Kidney (tissue), 14 donors: Measurements from ENCODE around the gene CLRN1. TPM values are rescaled to one million over a fixed set of nuclear protein-coding genes. Genes with fewer than 3 reads are reported as not detected.

ENCODE experiments used
- DNase-seq, 5 donors: peaks; one replicate each; pipeline ENCODE4 v3.0.0-alpha.2; 2013 to 2020
- FAIRE-seq: peaks from 2 replicates; lab custom pipeline; 2012; peaks lifted over from hg19 to GRCh38; lab: Jason Lieb, UNC
- H3K27ac ChIP-seq, 2 donors: one replicate each; pipeline ENCODE4 v1.7.0; 2013; ENCODE audit warnings: low read depth in 2 of 2, low read length in 2 of 2, inconsistent platforms in 1 of 2
- H3K27me3 ChIP-seq: one replicate; pipeline ENCODE4 v1.7.1; 2013; ENCODE audit warnings: low read length, inconsistent platforms; ENCODE audit not compliant: control insufficient read depth, insufficient read depth
- H3K36me3 ChIP-seq, 3 donors: one replicate each; pipeline versions ENCODE4 v1.7.0 to v1.7.1; 2013; ENCODE audit warnings: low read length in 3 of 3, control low read depth in 1 of 3, inconsistent platforms in 1 of 3; ENCODE audit not compliant: insufficient read depth in 3 of 3, control insufficient read depth in 2 of 3
- H3K4me1 ChIP-seq, 3 donors: one replicate each; pipeline versions ENCODE4 v1.7.0 to v1.7.1; 2013; ENCODE audit warnings: low read length in 3 of 3, inconsistent platforms in 1 of 3, low read depth in 1 of 3; ENCODE audit not compliant: control insufficient read depth in 2 of 3, insufficient read depth in 2 of 3
- H3K4me3 ChIP-seq, 3 donors: one replicate each; pipeline versions ENCODE4 v1.7.0 to v1.8.1; 2013; ENCODE audit warnings: low read length in 3 of 3, control low read depth in 1 of 3, inconsistent platforms in 1 of 3
- H3K9ac ChIP-seq, 3 donors: one replicate each; pipeline versions ENCODE4 v1.7.0 to v1.7.1; 2013; ENCODE audit warnings: low read length in 3 of 3, control low read depth in 1 of 3, inconsistent platforms in 1 of 3
- H3K9me3 ChIP-seq, 3 donors: one replicate each; pipeline versions ENCODE4 v1.7.0 to v1.7.1; 2013; ENCODE audit warnings: low read length in 3 of 3, control low read depth in 1 of 3, inconsistent platforms in 1 of 3; ENCODE audit not compliant: control insufficient read depth in 2 of 3, insufficient read depth in 1 of 3
- CTCF ChIP-seq: IDR thresholded peaks from 3 replicates; pipeline ENCODE4 v1.5.1; 2012; ENCODE audit warnings: mild to moderate bottlenecking, moderate library complexity, borderline replicate concordance; ENCODE audit not compliant: insufficient read depth; ENCODE audit errors: extremely low read depth
- intact Hi-C: fragments of 100-400 bp; cut with DNase I; formaldehyde crosslinking; loops from one replicate; pipeline ENCODE4 v1.11.1; 2022
- polyA plus RNA-seq: library from polyadenylated mRNA; stranded (reverse); fragments of 350-450 nt; fragmentation: Illumina TruSeq; extraction: RNeasy Lipid Tissue Mini Kit (QIAGEN cat#74804); gene quantifications from one replicate; pipeline ENCODE4 v1.2.3, GENCODE V29; 2014; ENCODE audit warnings: low read depth, low replicate concordance; ENCODE audit not compliant: insufficient read depth
- total RNA-seq: library from RNA; stranded (reverse); fragmentation: NEBNext Ultra II Directional; extraction: Animal tissue kit (Norgen Biotek cat#: 25700); gene quantifications from one replicate; pipeline ENCODE4 v1.2.1, GENCODE V29; 2021
- donor health status: control.
- donor health status: control.
- donor health status: control.
- donor health status: control.
- donor health status: control.
- donor health status: DM: yes; HTN: yes; CAD: no.
- donor health status: Normal renal cell carcinoma (clear cell type).

The CLRN1 gene
- total and polyA plus RNA-seq, 2 donors from 2014 or later: not detected

- no peaks in the 10 kb centered on the region for H3K9me3 ChIP-seq
Measured at GRCh38 chr3:150985711-150986110, 13.2 kb upstream of the CLRN1 start.

GRCh38 chr3:150984066-150984465 lies 11.5 kb upstream of the CLRN1 start:
- DNase-seq: no peak
- intact Hi-C loops: no loop called here
- Histone ChIP-seq H3K9ac (no peak overlapping the region), H3K4me1 (no peaks in the 10 kb centered on the region), H3K4me3 (no peak overlapping the region), H3K27me3 (no peaks in the 10 kb centered on the region), H3K27ac (no peak overlapping the region), H3K36me3 (no peaks in the 10 kb centered on the region), H3K9me3 (no peaks in the 10 kb centered on the region)
- FAIRE-seq: no peak
- no peak for TF ChIP-seq CTCF

More at GRCh38 chr3:150985711-150986110, 13.2 kb upstream of the CLRN1 start:
- TF ChIP-seq CTCF: no peak
- H3K4me3 ChIP-seq: no peak overlapping the region
- no peaks in the 10 kb centered on the region for H3K4me1 ChIP-seq
- no peak overlapping the region for H3K27ac ChIP-seq
- H3K27me3 ChIP-seq: no peaks in the 10 kb centered on the region
- H3K36me3 ChIP-seq: no peaks in the 10 kb centered on the region
- no peak overlapping the region for H3K9ac ChIP-seq
- intact Hi-C loops: no loop called here
- DNase-seq: no peak
- FAIRE-seq: no peak

DNA sequence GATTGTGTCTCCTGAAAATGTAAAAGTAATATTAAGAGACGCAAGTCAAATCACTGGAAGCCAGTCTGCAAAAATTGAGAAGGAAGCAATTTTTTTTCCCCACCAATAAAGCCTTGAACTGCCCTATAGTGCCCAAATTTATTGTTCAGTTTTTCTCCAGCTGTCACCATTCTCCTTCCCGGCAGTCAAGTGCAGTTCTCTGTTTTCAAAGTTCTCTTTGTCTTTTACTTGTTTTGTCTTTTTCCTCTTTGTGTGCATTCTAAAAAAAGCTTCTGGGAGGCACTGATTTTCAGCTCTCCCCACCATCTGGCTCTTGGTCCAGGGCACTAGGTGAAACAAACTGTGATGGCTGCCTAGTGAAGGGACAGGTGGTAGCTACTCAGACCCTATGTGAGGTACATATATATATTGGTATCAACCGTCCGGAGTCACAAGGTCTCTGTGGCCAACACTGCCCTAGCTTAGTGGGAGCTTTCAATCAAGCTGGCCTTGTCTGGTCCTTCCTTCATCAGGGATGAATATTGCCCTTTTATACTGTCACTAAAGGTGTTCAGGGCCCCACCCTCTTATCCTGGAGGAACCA lies 6.1 kb upstream of the CLRN1 start:
- H3K4me1 ChIP-seq: no peaks in the 10 kb centered on the region
- FAIRE-seq (no peak), DNase-seq (no peak)
- intact Hi-C loops: no loop called here
- no peak overlapping the region for H3K9ac ChIP-seq
- no peaks in the 10 kb centered on the region for H3K27me3 ChIP-seq
- H3K4me3 ChIP-seq: no peak overlapping the region
- H3K36me3 ChIP-seq: no peaks in the 10 kb centered on the region
- no peak overlapping the region for H3K27ac ChIP-seq
- TF ChIP-seq CTCF: no peak
- no peaks in the 10 kb centered on the region for H3K9me3 ChIP-seq

GRCh38 chr3:150975992-150976368 lies 3.5 kb upstream of the CLRN1 start:
- Histone ChIP-seq H3K4me3 (no peak overlapping the region), H3K9ac (no peak overlapping the region), H3K27ac (no peak overlapping the region), H3K9me3 (no peaks in the 10 kb centered on the region), H3K36me3 (no peaks in the 10 kb centered on the region), H3K27me3 (no peaks in the 10 kb centered on the region), H3K4me1 (no peaks in the 10 kb centered on the region)
- no peak for FAIRE-seq
- TF ChIP-seq CTCF: no peak
- intact Hi-C loops: no loop called here
- no peak for DNase-seq
